MM.1S (cell line): Measurements from ENCODE around the gene FAN1.

ENCODE experiments used
- DNase-seq: peaks from one replicate; pipeline ENCODE4 v3.0.0-alpha.2; 2015
- H2AFZ ChIP-seq: fragments of 300-600 bp; sonication (generic); 2 replicates; pipeline ENCODE4 v1.6.0; 2016; ENCODE audit warnings: antibody characterized with exemption, low read length
- H3F3A ChIP-seq: fragments of 300-600 bp; sonication (generic); 2 replicates; pipeline ENCODE4 v1.6.1; 2016; ENCODE audit warnings: mild to moderate bottlenecking, antibody characterized with exemption, low read length, moderate library complexity, mixed read lengths; ENCODE audit not compliant: insufficient read depth
- H3K27ac ChIP-seq: fragments of 300-600 bp; sonication (generic); 2 replicates; pipeline ENCODE4 v1.5.1; 2016; ENCODE audit warnings: mild to moderate bottlenecking, low read length
- H3K27me3 ChIP-seq: fragments of 300-600 bp; sonication (generic); replicated peaks from 2 replicates; pipeline ENCODE4 v1.6.0; 2016; ENCODE audit warnings: low read length; ENCODE audit not compliant: insufficient read depth
- H3K36me3 ChIP-seq: fragments of 300-600 bp; sonication (generic); replicated peaks from 2 replicates; pipeline ENCODE4 v1.6.1; 2016; ENCODE audit warnings: mild to moderate bottlenecking, low read length, mixed read lengths; ENCODE audit not compliant: insufficient read depth
- H3K4me1 ChIP-seq: fragments of 300-600 bp; sonication (generic); 2 replicates; pipeline ENCODE4 v1.6.1; 2016; ENCODE audit warnings: low read length, mixed read lengths
- H3K4me2 ChIP-seq: fragments of 300-600 bp; sonication (generic); 2 replicates; pipeline ENCODE4 v1.6.0; 2016; ENCODE audit warnings: low read depth, low read length
- H3K4me3 ChIP-seq: fragments of 300-600 bp; sonication (generic); 2 replicates; pipeline ENCODE4 v1.5.1; 2016; ENCODE audit warnings: low read length, mixed read lengths
- H3K79me2 ChIP-seq: fragments of 300-600 bp; sonication (generic); 2 replicates; pipeline ENCODE4 v1.6.1; 2016; ENCODE audit warnings: mixed run types, low read length, mixed read lengths
- H3K9ac ChIP-seq: fragments of 300-600 bp; sonication (generic); 2 replicates; pipeline ENCODE4 v1.6.1; 2016; ENCODE audit warnings: low read length, mixed read lengths
- H3K9me2 ChIP-seq: fragments of 300-600 bp; sonication (generic); replicated peaks from 2 replicates; pipeline ENCODE4 v1.6.1; 2016; ENCODE audit warnings: mild to moderate bottlenecking, low read length, mixed read lengths; ENCODE audit not compliant: insufficient read depth
- H3K9me3 ChIP-seq: fragments of 300-600 bp; sonication (generic); replicated peaks from 2 replicates; pipeline ENCODE4 v1.6.1; 2016; ENCODE audit warnings: mild to moderate bottlenecking, low read length, mixed read lengths; ENCODE audit not compliant: insufficient read depth
- H4K20me1 ChIP-seq: fragments of 300-600 bp; sonication (generic); 2 replicates; pipeline ENCODE4 v1.6.1; 2016; ENCODE audit warnings: mild to moderate bottlenecking, low read length, moderate library complexity, mixed read lengths; ENCODE audit not compliant: insufficient read depth
- CTCF ChIP-seq: fragments of 300-600 bp; sonication (generic); IDR thresholded peaks from 2 replicates; pipeline ENCODE4 v1.5.1; 2016; ENCODE audit warnings: antibody characterized with exemption, low read length, mixed read lengths
- EZH2 ChIP-seq: fragments of 300-600 bp; sonication (generic); optimal IDR thresholded peaks from 2 replicates; pipeline ENCODE3; 2017; ENCODE audit warnings: low read depth, mild to moderate bottlenecking, antibody characterized with exemption, low read length, mixed read lengths
- EZH2phosphoT487 ChIP-seq: fragments of 300-600 bp; sonication (generic); IDR thresholded peaks from 2 replicates; pipeline ENCODE4 v1.6.1; 2018; ENCODE audit warnings: antibody characterized with exemption, low read length

Gene FAN1

GRCh38 chr15:30906366-30906765, 2.7 kb downstream of the FAN1 start:
- Histone ChIP-seq H3K27me3 (no peaks in the 10 kb centered on the region), H3K9me2 (no peaks in the 10 kb centered on the region), H3K79me2 (no peaks in the 10 kb centered on the region), H3K4me2 (no peak overlapping the region), H3K36me3 (peaks cover 7% of the 10 kb centered on the region; the same call in 1 of the 2 replicates), H3F3A (no peaks in the 10 kb centered on the region; the same call in 1 of the 2 replicates), H3K27ac (no peak overlapping the region), H3K4me3 (no peak overlapping the region), H4K20me1 (no peaks in the 10 kb centered on the region), H3K9ac (no peak overlapping the region), H3K9me3 (no peaks in the 10 kb centered on the region), H3K4me1 (no peaks in the 10 kb centered on the region), H2AFZ (no peak overlapping the region)
- TF ChIP-seq CTCF (no peak), EZH2 (no peak), EZH2phosphoT487 (no peak)
- no peak for DNase-seq

GRCh38 chr15:30913761-30914160, 10.0 kb downstream of the FAN1 start:
- no peak overlapping the region for H3K4me2 ChIP-seq
- peaks cover 3% of the 10 kb centered on the region; the same call in 1 of the 2 replicates for H3K79me2 ChIP-seq
- no peak overlapping the region for H2AFZ ChIP-seq
- H4K20me1 ChIP-seq: no peaks in the 10 kb centered on the region
- H3K27me3 ChIP-seq: no peaks in the 10 kb centered on the region
- TF ChIP-seq CTCF (no peak), EZH2 (no peak), EZH2phosphoT487 (no peak)
- no peak for DNase-seq
- H3K4me3 ChIP-seq: no peak overlapping the region
- no peaks in the 10 kb centered on the region for H3K9me2 ChIP-seq
- H3K27ac ChIP-seq: no peak overlapping the region
- no peaks in the 10 kb centered on the region for H3K4me1 ChIP-seq
- H3K9me3 ChIP-seq: no peaks in the 10 kb centered on the region
- no peak overlapping the region for H3K9ac ChIP-seq
- peaks cover 5% of the 10 kb centered on the region; the same call in 1 of the 2 replicates for H3K36me3 ChIP-seq
- no peaks in the 10 kb centered on the region for H3F3A ChIP-seq

GRCh38 chr15:30917013-30917412, 13.3 kb downstream of the FAN1 start:
- peaks cover 3% of the 10 kb centered on the region; the same call in 1 of the 2 replicates for H3K36me3 ChIP-seq
- DNase-seq: no peak

More at GRCh38 chr15:30917013-30917412, 13.3 kb downstream of the FAN1 start:
- TF ChIP-seq CTCF (no peak), EZH2 (no peak), EZH2phosphoT487 (no peak)
- no peaks in the 10 kb centered on the region for H4K20me1 ChIP-seq
- H3K9ac ChIP-seq: no peak overlapping the region
- H2AFZ ChIP-seq: no peak overlapping the region
- H3K9me2 ChIP-seq: no peaks in the 10 kb centered on the region
- peaks cover 6% of the 10 kb centered on the region; the same call in 1 of the 2 replicates for H3F3A ChIP-seq
- no peaks in the 10 kb centered on the region for H3K9me3 ChIP-seq
- 0 out of 2 replicates have a peak, but pooled peaks cover 3% of the 10 kb centered on the region for H3K4me1 ChIP-seq
- H3K27ac ChIP-seq: no peak overlapping the region
- H3K27me3 ChIP-seq: no peaks in the 10 kb centered on the region
- no peak overlapping the region for H3K4me3 ChIP-seq
- no peak overlapping the region for H3K4me2 ChIP-seq
- H3K79me2 ChIP-seq: peaks cover 3% of the 10 kb centered on the region; the same call in 1 of the 2 replicates
